Measurements from ENCODE around the gene PAX9. TPM values are rescaled to one million over a fixed set of nuclear protein-coding genes. Genes with fewer than 3 reads are reported as not detected.
A peak's percentile ranks its signal among the peaks of the same experiment; 100 is the strongest.
"Not testable (repeated sequence)": the region's sequence is repeated elsewhere in the genome, so short reads cannot be mapped to it uniquely, and the experiment has no call there.

PAX9 gene
- total RNA-seq, 8 experiments from 2014 or later, result 0.16 to 7.1 (median 1.1) TPM

DNA sequence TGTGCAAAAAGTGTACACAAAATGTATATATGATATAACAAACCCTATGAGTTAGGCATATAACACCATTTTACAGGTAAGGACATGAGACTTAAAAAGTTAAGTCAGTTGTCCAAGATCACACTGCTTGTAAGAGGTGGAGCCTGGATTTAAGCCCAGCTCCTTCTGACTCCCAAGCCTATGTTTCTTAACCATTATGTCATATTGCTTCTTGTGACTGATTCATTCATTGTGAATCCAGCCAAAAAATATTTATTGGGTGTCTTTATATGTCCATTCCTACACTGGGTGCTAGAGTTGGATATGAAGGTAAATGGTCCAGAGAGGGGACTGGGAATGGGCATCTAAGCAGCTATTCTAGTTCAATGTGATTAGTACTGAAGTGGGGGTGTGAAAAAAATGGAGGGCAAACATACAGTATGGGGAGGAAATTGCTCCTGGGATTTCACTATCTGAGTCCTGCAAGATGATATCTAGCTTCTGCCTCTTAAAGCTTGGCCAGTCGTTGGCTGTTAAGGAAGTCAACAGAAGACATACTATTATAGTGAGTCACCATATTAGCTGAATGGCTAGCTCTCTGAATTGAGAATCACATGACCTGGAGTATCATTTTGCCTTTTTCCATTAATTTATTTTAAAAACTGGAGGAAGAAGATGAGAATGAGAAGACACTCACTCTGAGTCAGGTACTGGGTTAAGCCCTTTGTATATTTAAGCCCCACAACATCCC is 28.8 kb downstream of the PAX9 start:
- Histone ChIP-seq H3K4me1 (replicated peaks in 1 of 2) (no peaks in the 10 kb centered on the region), H3K27ac (no peak overlapping the region), H3K4me3 (no peak overlapping the region)
- peak in 2 of 8 experiments; percentile 25 to 68 for ATAC-seq (replicated peaks in 6 of 8)
- WGBS, 10 experiments, result 0 to 100% (median 67%) methylated on average over 1 of the region's 1 CpG; no CpG with 5 or more reads in 4 of the 10 experiments
- in situ Hi-C loops (cut with MboI; ENCODE audit: low pct_unique_long_range_greater_than_20kb in 2 of 9, low sequenced_read_pairs in 9 of 9, unreplicated experiment in 9 of 9), result no loop called here

DNA sequence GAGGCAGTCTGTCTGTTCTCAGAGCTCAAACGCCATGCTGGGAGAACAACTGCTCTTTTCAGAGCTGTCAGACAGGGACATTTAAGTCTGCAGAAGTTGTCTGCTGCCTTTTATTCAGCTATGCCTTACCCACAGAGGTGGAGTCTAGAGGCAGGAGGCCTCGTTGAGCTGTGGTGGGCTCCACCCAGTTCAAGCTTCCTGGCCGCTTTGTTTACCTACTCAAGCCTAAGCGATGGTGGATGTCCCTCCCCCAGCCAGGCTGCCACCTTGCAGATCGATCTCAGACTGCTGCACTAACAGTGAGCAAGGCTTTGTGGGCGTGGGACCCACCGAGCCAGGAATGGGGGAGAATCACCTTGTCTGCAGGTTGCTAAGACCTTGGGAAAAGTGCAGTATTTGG is 37.8 kb downstream of the PAX9 start:
- ATAC-seq (replicated peaks in 6 of 8); H3K4me1 ChIP-seq (replicated peaks in 1 of 2); in situ Hi-C loops (cut with MboI; ENCODE audit: low pct_unique_long_range_greater_than_20kb in 2 of 9, low sequenced_read_pairs in 9 of 9, unreplicated experiment in 9 of 9); H3K4me3 ChIP-seq; H3K27ac ChIP-seq: not testable (repeated sequence)
- WGBS, 10 experiments, result 33 to 100% (median 60%) methylated on average over 1 to 3 of the region's 7 CpGs; no CpG with 5 or more reads in 6 of the 10 experiments

DNA sequence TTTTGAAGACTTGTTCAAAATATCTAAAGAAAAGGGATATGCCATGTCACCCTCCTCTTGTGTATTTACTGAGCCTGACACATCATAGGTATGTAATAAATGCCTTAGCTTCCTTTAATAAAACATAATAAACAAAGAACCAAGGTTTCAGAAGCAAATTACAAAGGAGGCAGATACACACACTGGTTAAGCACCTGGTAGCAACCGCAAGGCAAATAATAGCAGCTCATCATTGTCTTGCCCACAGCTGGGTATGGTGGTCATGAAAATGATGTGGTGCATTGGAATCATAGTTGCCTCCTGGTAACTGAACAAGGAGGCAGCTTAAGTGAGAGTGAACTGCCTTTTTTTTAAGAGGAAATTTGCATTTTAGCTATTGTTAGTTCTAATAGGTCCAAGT is 39.0 kb downstream of the PAX9 start:
- peak in 1 of 8 experiments; percentile 34 for ATAC-seq (replicated peaks in 6 of 8)
- Histone ChIP-seq H3K27ac (no peak overlapping the region), H3K4me1 (replicated peaks in 1 of 2) (no peaks in the 10 kb centered on the region), H3K4me3 (no peak overlapping the region)
- 89 to 100% (median 100%) methylated on average over 1 of the region's 1 CpG; no CpG with 5 or more reads in 7 of the 10 experiments for WGBS, 10 experiments
- in situ Hi-C loops (cut with MboI; ENCODE audit: low pct_unique_long_range_greater_than_20kb in 2 of 9, low sequenced_read_pairs in 9 of 9, unreplicated experiment in 9 of 9), result no loop called here

- WGBS, 10 experiments, result 17 to 90% (median 50%) methylated on average over 1 of the region's 1 CpG; no CpG with 5 or more reads in 1 of the 10 experiments
- Histone ChIP-seq H3K4me1 (replicated peaks in 1 of 2) (no peaks in the 10 kb centered on the region), H3K27ac (no peak overlapping the region), H3K4me3 (no peak overlapping the region)
- in situ Hi-C loops (cut with MboI; ENCODE audit: low pct_unique_long_range_greater_than_20kb in 2 of 9, low sequenced_read_pairs in 9 of 9, unreplicated experiment in 9 of 9), result no loop called here
- no peak for ATAC-seq (replicated peaks in 6 of 8)
Observed at GRCh38 chr14:36701132-36701531, 39.5 kb downstream of the PAX9 start.

DNA sequence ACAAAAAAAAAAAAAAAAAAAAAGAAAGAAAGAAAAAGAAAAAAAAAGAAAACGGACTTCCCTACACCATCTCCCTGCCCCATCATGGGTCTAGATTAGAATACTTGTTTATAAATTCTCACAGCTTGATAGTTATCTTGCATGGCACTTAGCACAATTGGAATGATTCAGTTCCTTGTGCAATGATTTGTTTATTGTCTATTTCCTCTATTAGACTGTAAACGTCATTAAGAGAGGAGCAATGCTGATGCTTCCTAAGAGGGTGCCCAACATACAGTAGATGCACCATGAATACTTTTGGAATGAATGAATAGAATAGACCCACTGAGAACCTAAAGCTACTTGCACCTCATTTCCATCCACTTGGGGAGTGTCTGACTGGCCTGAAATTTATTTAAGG is 40.8 kb downstream of the PAX9 start:
- 7 to 100% (median 75%) methylated on average over 1 to 2 of the region's 2 CpGs; no CpG with 5 or more reads in 1 of the 10 experiments for WGBS, 10 experiments
- no peak for ATAC-seq (replicated peaks in 6 of 8)
- in situ Hi-C loops (cut with MboI; ENCODE audit: low pct_unique_long_range_greater_than_20kb in 2 of 9, low sequenced_read_pairs in 9 of 9, unreplicated experiment in 9 of 9), result no loop called here
- Histone ChIP-seq H3K4me3 (no peak overlapping the region), H3K27ac (no peak overlapping the region), H3K4me1 (replicated peaks in 1 of 2) (no peaks in the 10 kb centered on the region)

GRCh38 chr14:36707570-36707969 is 45.9 kb downstream of the PAX9 start:
- H3K4me1 ChIP-seq (replicated peaks in 1 of 2), result no peaks in the 10 kb centered on the region
- no peak overlapping the region for H3K4me3 ChIP-seq
- ATAC-seq (replicated peaks in 6 of 8), result peak in 3 of 8 experiments; percentile 81 to 92 (median 88)
- in situ Hi-C loops (cut with MboI; ENCODE audit: low pct_unique_long_range_greater_than_20kb in 2 of 9, low sequenced_read_pairs in 9 of 9, unreplicated experiment in 9 of 9), result no loop called here
- H3K27ac ChIP-seq, result no peak overlapping the region

GRCh38 chr14:36713960-36714703 is 52.5 kb downstream of the PAX9 start:
- in situ Hi-C loops (cut with MboI; ENCODE audit: low pct_unique_long_range_greater_than_20kb in 2 of 9, low sequenced_read_pairs in 9 of 9, unreplicated experiment in 9 of 9), result no loop called here
- H3K4me1 ChIP-seq (replicated peaks in 1 of 2), result no peaks in the 10 kb centered on the region
- WGBS, 10 experiments, result 20 to 100% (median 87%) methylated on average over 1 to 4 of the region's 4 CpGs; no CpG with 5 or more reads in 2 of the 10 experiments

DNA sequence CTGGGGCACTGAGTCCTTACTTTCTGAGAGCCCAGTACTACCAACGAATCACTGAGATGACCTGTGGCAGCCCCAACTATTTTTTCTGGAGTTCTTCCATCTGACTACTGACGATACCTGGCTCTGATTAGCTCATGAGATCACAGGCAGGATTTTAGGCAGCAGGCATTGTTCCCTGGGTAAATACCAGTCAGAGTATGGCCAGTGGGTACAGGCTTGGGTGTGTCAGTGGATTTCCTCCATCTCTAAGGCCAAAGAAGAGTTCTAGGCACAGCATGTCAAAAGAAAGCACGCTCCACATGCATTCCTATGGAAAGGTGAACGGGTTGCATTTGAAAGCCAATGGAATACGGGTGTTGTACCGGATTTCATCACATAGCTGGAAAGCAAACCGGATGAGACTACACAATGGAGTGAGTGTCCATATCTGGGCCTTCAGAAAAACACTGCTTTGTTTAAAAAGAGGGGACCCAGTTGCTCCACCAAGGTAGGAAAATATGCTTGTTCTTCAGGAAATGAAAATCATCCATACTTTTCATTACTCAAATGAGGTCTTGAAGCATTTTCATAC is 55.0 kb downstream of the PAX9 start:
- in situ Hi-C loops (cut with MboI; ENCODE audit: low pct_unique_long_range_greater_than_20kb in 2 of 9, low sequenced_read_pairs in 9 of 9, unreplicated experiment in 9 of 9), result no loop called here
- no peak for ATAC-seq (replicated peaks in 6 of 8)

More at GRCh38 chr14:36713960-36714703, 52.5 kb downstream of the PAX9 start:
- H3K4me3 ChIP-seq, result no peak overlapping the region
- H3K27ac ChIP-seq, result no peak overlapping the region
- no peak for ATAC-seq (replicated peaks in 6 of 8)

GRCh38 chr14:36717363-36717762 is 55.7 kb downstream of the PAX9 start:
- Histone ChIP-seq H3K4me3 (no peak overlapping the region), H3K4me1 (replicated peaks in 1 of 2) (no peaks in the 10 kb centered on the region), H3K27ac (no peak overlapping the region)
- ATAC-seq (replicated peaks in 6 of 8), result no peak
- in situ Hi-C loops (cut with MboI; ENCODE audit: low pct_unique_long_range_greater_than_20kb in 2 of 9, low sequenced_read_pairs in 9 of 9, unreplicated experiment in 9 of 9), result no loop called here
- WGBS, 10 experiments, result 21 to 80% (median 63%) methylated on average over 1 to 5 of the region's 5 CpGs; no CpG with 5 or more reads in 1 of the 10 experiments

More for the DNA sequence above, 55.0 kb downstream of the PAX9 start:
- Histone ChIP-seq H3K4me3 (no peak overlapping the region), H3K4me1 (replicated peaks in 1 of 2) (no peaks in the 10 kb centered on the region), H3K27ac (no peak overlapping the region)
- 17 to 100% (median 87%) methylated on average over 1 to 7 of the region's 7 CpGs; no CpG with 5 or more reads in 3 of the 10 experiments for WGBS, 10 experiments

- ATAC-seq (replicated peaks in 6 of 8), result peak in 2 of 8 experiments; percentile 48 to 67
- in situ Hi-C loops (cut with MboI; ENCODE audit: low pct_unique_long_range_greater_than_20kb in 2 of 9, low sequenced_read_pairs in 9 of 9, unreplicated experiment in 9 of 9), result no loop called here
- Histone ChIP-seq H3K4me1 (replicated peaks in 1 of 2) (no peaks in the 10 kb centered on the region), H3K4me3 (no peak overlapping the region), H3K27ac (no peak overlapping the region)
- 14 to 100% (median 86%) methylated on average over 1 of the region's 1 CpG; no CpG with 5 or more reads in 3 of the 10 experiments for WGBS, 10 experiments
Observed at GRCh38 chr14:36718216-36718615, 56.6 kb downstream of the PAX9 start.

DNA sequence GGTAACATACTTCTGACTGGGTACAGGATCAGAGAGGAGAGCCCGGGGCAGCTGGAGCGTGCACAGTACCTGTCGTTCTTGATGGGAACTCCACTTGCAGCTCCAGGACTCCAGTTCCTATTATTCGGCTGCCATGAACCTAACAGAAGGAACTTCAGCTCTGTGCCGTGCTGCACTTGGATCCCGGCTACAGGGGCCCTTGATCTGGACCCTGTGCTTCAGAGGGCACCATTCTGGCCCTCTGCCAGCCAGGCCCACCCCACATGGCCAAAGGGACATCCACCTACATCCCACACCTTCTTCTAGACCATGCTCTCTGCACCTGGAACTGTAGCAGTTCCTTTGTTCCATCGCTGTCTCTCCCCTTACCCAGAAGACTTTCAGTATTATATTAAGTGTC is 58.2 kb downstream of the PAX9 start:
- in situ Hi-C loops (cut with MboI; ENCODE audit: low pct_unique_long_range_greater_than_20kb in 2 of 9, low sequenced_read_pairs in 9 of 9, unreplicated experiment in 9 of 9), result no loop called here

DNA sequence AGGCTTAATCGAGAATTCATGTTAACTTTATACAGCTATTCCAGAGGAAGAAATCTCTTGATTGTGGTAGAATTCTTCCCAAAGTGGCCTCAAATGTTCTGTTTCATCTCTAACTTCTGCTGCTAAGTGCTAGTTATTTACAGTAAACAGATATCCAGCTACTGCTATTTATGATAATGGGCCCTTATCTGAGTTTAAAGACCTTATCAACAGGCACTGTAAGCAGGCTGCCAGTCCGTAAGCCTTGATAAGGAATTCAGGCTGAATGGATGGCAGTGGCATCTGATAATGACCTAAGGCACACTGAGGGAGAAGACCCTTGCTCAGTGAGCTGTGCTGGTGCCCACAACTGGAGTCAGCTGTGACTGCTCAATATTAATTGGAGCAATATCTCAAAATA is 59.0 kb downstream of the PAX9 start:
- WGBS, 10 experiments, result 54 to 94% (median 83%) methylated on average over 1 to 2 of the region's 2 CpGs; no CpG with 5 or more reads in 1 of the 10 experiments
- in situ Hi-C loops (cut with MboI; ENCODE audit: low pct_unique_long_range_greater_than_20kb in 2 of 9, low sequenced_read_pairs in 9 of 9, unreplicated experiment in 9 of 9), result no loop called here
- Histone ChIP-seq H3K4me3 (no peak overlapping the region), H3K4me1 (replicated peaks in 1 of 2) (no peaks in the 10 kb centered on the region), H3K27ac (no peak overlapping the region)
- ATAC-seq (replicated peaks in 6 of 8), result no peak

More for the DNA sequence above, 58.2 kb downstream of the PAX9 start:
- no peak for ATAC-seq (replicated peaks in 6 of 8)
- Histone ChIP-seq H3K4me3 (no peak overlapping the region), H3K4me1 (replicated peaks in 1 of 2) (no peaks in the 10 kb centered on the region), H3K27ac (no peak overlapping the region)
- 8 to 100% (median 71%) methylated on average over 2 to 5 of the region's 7 CpGs; no CpG with 5 or more reads in 3 of the 10 experiments for WGBS, 10 experiments

- Histone ChIP-seq H3K4me3 (no peak overlapping the region), H3K4me1 (replicated peaks in 1 of 2) (no peaks in the 10 kb centered on the region), H3K27ac (no peak overlapping the region)
- 29 to 100% (median 50%) methylated on average over 1 of the region's 1 CpG; no CpG with 5 or more reads in 3 of the 10 experiments for WGBS, 10 experiments
- no peak for ATAC-seq (replicated peaks in 6 of 8)
- in situ Hi-C loops (cut with MboI; ENCODE audit: low pct_unique_long_range_greater_than_20kb in 2 of 9, low sequenced_read_pairs in 9 of 9, unreplicated experiment in 9 of 9), result no loop called here
Observed at GRCh38 chr14:36721877-36722276, 60.2 kb downstream of the PAX9 start.
